ENCODE results near the gene PRRC2B.

DNA sequence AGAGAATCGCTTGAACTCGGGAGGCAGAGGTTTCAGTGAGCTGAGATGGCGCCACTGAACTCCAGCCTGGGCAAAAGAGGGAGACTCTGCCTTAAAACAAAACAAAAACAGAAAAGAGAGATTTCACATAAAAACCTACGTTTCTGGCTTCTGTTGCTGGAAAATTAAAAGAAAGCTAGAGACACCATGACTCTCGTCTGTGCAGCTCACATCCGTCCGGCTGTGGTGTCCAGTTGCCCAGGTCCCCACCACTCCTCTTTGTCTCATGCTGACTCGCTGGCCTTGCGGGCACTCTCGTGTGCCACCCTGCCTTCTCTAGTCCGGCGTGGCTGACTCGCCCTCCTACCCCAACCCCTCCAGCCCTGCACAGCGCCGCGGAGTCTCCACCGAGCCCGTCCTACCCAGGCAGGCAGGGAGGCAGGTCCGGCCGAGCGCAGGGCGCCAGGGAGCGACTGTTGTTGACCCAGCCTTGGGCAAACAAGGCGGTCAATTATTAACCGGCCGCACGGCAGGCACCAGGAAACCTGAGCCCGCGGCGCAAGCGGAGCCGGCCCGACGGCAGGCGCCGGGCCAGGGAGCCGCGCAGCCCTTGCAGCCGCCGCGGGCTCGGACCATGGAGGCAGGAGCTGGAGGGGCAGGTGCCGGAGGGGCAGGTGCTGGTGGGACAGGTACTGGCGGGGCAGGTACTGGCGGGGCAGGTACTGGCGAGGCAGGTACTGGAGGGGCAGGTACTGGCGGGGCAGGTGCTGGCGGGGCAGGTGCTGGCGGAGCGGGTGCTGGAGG, 151.3 kb downstream of the PRRC2B start, which contains the start of gene PRRT1B:
- TF ChIP-seq, protein P1, sequence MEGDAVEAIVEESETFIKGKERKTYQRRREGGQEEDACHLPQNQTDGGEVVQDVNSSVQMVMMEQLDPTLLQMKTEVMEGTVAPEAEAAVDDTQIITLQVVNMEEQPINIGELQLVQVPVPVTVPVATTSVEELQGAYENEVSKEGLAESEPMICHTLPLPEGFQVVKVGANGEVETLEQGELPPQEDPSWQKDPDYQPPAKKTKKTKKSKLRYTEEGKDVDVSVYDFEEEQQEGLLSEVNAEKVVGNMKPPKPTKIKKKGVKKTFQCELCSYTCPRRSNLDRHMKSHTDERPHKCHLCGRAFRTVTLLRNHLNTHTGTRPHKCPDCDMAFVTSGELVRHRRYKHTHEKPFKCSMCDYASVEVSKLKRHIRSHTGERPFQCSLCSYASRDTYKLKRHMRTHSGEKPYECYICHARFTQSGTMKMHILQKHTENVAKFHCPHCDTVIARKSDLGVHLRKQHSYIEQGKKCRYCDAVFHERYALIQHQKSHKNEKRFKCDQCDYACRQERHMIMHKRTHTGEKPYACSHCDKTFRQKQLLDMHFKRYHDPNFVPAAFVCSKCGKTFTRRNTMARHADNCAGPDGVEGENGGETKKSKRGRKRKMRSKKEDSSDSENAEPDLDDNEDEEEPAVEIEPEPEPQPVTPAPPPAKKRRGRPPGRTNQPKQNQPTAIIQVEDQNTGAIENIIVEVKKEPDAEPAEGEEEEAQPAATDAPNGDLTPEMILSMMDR (IDR thresholded peaks at IDR 0.05) = no peak
- TF ChIP-seq POLR2AphosphoS5 (IDR thresholded peaks at IDR 0.05) = no peak
- no peak for TF ChIP-seq EP300 (IDR thresholded peaks at IDR 0.05)
- no peak for TF ChIP-seq POLR2A (IDR thresholded peaks at IDR 0.05)
